ENCODE data around the gene PER1. TPM values are rescaled to one million over a fixed set of nuclear protein-coding genes. Genes with fewer than 3 reads are reported as not detected.

The PER1 gene, protein sequence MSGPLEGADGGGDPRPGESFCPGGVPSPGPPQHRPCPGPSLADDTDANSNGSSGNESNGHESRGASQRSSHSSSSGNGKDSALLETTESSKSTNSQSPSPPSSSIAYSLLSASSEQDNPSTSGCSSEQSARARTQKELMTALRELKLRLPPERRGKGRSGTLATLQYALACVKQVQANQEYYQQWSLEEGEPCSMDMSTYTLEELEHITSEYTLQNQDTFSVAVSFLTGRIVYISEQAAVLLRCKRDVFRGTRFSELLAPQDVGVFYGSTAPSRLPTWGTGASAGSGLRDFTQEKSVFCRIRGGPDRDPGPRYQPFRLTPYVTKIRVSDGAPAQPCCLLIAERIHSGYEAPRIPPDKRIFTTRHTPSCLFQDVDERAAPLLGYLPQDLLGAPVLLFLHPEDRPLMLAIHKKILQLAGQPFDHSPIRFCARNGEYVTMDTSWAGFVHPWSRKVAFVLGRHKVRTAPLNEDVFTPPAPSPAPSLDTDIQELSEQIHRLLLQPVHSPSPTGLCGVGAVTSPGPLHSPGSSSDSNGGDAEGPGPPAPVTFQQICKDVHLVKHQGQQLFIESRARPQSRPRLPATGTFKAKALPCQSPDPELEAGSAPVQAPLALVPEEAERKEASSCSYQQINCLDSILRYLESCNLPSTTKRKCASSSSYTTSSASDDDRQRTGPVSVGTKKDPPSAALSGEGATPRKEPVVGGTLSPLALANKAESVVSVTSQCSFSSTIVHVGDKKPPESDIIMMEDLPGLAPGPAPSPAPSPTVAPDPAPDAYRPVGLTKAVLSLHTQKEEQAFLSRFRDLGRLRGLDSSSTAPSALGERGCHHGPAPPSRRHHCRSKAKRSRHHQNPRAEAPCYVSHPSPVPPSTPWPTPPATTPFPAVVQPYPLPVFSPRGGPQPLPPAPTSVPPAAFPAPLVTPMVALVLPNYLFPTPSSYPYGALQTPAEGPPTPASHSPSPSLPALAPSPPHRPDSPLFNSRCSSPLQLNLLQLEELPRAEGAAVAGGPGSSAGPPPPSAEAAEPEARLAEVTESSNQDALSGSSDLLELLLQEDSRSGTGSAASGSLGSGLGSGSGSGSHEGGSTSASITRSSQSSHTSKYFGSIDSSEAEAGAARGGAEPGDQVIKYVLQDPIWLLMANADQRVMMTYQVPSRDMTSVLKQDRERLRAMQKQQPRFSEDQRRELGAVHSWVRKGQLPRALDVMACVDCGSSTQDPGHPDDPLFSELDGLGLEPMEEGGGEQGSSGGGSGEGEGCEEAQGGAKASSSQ (N-terminal part only)
- total RNA-seq (100 to 1,000 TPM; 100 to 297 TPM), polyA plus RNA-seq (100 to 1,000 TPM in 1 of 2 donors, 10 to 100 TPM in 1; 34.3 to 246 TPM)
- long read RNA-seq, donor 1, transcript PER1-219 (3 exons, 461 nt), result major isoform, 7 of 235 reads
- long read RNA-seq, donor 1, partial matches to known transcripts, result 187 of 235 reads
- long read RNA-seq, donor 1, other reads (novel, unspliced or antisense), result 39 of 235 reads
- long read RNA-seq, donor 2, partial matches to known transcripts, result 17 of 27 reads
- long read RNA-seq, donor 2, other reads (novel, unspliced or antisense), result 9 of 27 reads

DNA sequence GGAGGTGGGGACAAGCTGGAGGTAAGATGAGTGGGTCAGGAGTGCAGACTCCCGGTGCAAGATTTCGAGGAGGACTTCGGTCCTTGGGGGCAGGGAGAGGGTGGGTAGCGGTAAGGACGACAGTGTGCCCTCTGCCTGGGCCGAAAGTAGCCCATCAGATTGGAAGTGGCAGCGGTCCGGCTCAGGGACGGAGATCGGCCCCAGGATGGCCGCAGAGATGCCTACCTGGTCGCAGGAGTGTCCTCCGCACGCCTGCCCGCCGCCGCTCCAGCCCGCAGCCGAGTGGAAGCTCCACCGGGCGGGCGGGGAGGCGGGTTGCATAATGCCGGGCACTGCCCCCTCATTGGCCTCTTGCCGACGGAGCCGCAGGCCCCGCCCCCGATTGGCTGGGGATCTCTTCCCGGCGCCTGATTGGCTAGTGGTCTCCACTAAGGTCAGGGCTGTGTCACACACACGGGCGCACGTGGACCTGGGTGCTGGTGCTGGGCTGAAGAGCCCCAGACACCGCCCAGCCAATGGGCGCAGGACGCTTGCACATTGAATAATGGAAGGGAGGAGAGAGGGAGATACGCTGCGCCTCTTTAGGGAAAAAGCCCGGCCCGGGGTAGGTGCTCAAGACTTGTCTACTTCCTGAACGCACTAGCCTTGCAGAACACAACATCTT lies at the start of gene PER1:
Gene PER1 (minus strand): TSS at position 293 of the 664 bp plus-strand sequence. CDS start 1,698 bp downstream, outside the sequence.
- Histone ChIP-seq H3K27me3 (ENCODE audit: control insufficient read depth in 1 of 2, insufficient read depth in 2 of 2, low read length in 1 of 2) (no peaks in the 10 kb centered on the region), H3K9me3 (ENCODE audit: control insufficient read depth, low read length) (no peaks in the 10 kb centered on the region), H3K4me1 (ENCODE audit: control insufficient read depth in 1 of 2, insufficient read depth in 2 of 2, low read length in 2 of 2) (no peaks in the 10 kb centered on the region), H3K4me3 (ENCODE audit: low read length in 2 of 2) (peak within 1 kb of the TSS; percentile 74 to 93), H3K36me3 (ENCODE audit: control insufficient read depth in 1 of 2, insufficient read depth in 2 of 2, low read length in 1 of 2) (peaks cover 0 to 23% of the 10 kb centered on the region in 2 donors), H3K27ac (ENCODE audit: low read depth in 1 of 2, low read length in 2 of 2) (peak within 1 kb of the TSS; percentile 90 to 100)
- ATAC-seq (ENCODE audit: low FRiP score) (peak; percentile 60), DNase-seq (peak; percentile 97 to 99)
- intact Hi-C loops (cut with DNase I), result loop anchor here in 1 of 2 donors (5.0 to 10.0 kb wide), 2 partner anchors 467 to 580 kb away; partner anchors contain the start of genes TP53 and WRAP53
- WGBS, 2 donors, result 1 to 2% methylated on average over 36 to 42 of the region's 42 CpGs

DNA sequence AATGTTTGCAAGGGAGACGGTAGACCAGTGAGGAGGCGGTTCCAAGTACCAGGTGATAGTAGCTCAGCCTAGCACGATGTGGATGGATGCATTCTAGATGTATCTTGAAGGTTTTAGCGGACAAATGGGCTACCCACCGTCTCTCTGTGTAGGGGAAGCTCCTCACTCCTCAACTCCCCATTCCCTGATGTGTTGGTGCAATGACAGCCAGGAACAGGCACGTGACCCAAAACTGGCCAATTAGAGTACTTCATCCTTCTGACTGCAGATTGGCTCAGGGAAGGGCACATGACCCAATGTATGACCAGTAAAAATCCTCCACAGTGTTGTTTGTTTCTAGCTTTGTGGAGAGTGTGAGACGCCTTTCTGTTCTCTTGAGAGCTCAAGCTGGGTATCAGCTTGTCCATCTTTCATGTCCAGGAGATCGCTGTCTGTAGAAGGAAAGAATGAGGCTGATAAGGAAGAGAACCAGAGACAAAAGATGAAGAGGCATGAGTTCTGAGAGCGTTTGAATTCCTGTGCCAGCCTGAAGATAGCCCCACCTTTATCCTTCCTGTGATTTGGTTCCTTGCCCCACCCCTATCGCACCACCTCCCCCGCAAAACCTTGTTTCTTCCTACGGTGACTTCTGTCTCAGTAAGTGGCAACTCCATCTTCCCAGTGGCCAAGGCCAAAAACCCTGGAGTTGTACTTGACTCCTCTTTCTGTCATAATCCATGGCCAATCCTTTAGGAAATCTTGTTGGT lies 40.0 kb upstream of the PER1 start:
- peak; percentile 80 to 90 for DNase-seq

DNA sequence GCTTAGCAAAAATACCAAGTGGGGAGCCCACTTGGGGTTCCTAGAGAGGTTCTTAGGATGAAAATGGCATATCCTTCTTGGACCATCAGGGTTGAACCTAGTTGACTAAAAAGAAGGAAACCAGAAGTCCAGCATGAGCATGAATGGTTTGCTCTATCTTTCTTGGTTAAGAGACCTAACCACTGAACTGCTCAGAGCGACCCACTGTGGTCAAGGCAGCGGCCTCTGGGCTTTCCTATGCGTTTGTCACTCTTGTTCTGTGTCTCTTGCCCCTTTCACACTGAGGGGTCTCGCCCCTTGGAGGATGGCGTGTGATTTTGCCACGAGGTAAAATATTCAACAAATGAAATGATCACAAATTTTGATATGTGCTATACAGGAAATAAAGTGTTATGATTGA lies 38.3 kb upstream of the PER1 start:
- no peaks in the 10 kb centered on the region for H3K4me1 ChIP-seq (ENCODE audit: control insufficient read depth in 1 of 2, insufficient read depth in 2 of 2, low read length in 2 of 2)
- 42 to 44% methylated on average over 6 of the region's 6 CpGs for WGBS, 2 donors

More for the DNA sequence above, 40.0 kb upstream of the PER1 start:
- Histone ChIP-seq H3K4me3 (ENCODE audit: low read length in 2 of 2) (peak overlapping the region in 1 of 2 donors; percentile 20), H3K36me3 (ENCODE audit: control insufficient read depth in 1 of 2, insufficient read depth in 2 of 2, low read length in 1 of 2) (no peaks in the 10 kb centered on the region), H3K27ac (ENCODE audit: low read depth in 1 of 2, low read length in 2 of 2) (peak overlapping the region; percentile 69 to 86), H3K4me1 (ENCODE audit: control insufficient read depth in 1 of 2, insufficient read depth in 2 of 2, low read length in 2 of 2) (no peaks in the 10 kb centered on the region), H3K9me3 (ENCODE audit: control insufficient read depth, low read length) (no peaks in the 10 kb centered on the region), H3K27me3 (ENCODE audit: control insufficient read depth in 1 of 2, insufficient read depth in 2 of 2, low read length in 1 of 2) (no peaks in the 10 kb centered on the region)
- peak; percentile 67 for ATAC-seq (ENCODE audit: low FRiP score)
- intact Hi-C loops (cut with DNase I), result no loop called here
- 8 to 13% methylated on average over 12 of the region's 12 CpGs for WGBS, 2 donors

DNA sequence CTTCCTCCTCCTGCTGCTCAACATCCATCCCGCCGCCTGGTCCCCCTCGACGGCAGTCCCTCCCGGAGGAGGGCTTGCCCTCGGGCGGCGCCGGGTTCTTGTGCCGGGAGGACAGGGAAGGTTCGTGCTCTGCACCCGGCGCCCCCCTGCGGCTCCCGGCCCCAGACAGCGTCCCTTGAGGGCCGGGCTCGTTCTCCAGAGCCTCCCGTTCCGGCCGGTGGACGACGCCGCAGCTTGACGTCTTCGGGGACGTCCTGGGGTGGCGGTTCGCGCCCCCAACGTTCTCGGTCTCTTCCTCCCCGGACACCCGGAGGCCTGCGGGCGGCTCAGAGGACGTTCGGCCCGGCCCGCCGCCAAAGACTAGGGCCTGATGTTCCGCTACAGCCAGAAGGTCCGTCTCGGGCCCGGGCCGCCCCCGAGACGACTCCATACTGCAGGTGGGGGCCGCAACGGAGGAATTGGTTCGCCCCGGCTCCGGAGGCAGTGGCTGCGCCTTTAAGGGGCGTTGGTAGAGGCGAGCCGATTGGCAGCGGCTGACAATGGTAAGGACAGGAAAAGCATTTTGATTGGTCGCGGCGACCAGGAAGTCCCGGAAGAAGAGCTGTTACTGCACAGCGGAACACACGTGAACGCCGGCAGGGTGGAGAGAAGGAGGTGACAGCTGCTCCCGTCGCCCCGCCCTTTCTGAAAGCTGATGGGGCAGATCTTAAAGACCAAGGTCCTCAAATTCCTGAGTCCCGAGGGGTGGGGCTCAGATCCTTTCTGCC lies 37.7 kb upstream of the PER1 start, which contains the start of gene BORCS6:
Gene BORCS6 (minus strand): TSS at position 470 of the 767 bp plus-strand sequence. CDS start 40 bp downstream, at position 430.
- Histone ChIP-seq H3K4me1 (ENCODE audit: control insufficient read depth in 1 of 2, insufficient read depth in 2 of 2, low read length in 2 of 2) (no peaks in the 10 kb centered on the region), H3K36me3 (ENCODE audit: control insufficient read depth in 1 of 2, insufficient read depth in 2 of 2, low read length in 1 of 2) (no peaks in the 10 kb centered on the region), H3K4me3 (ENCODE audit: low read length in 2 of 2) (peak within 1 kb of the TSS; percentile 73 to 77), H3K27me3 (ENCODE audit: control insufficient read depth in 1 of 2, insufficient read depth in 2 of 2, low read length in 1 of 2) (no peaks in the 10 kb centered on the region), H3K27ac (ENCODE audit: low read depth in 1 of 2, low read length in 2 of 2) (peak within 1 kb of the TSS; percentile 51 to 93), H3K9me3 (ENCODE audit: control insufficient read depth, low read length) (no peaks in the 10 kb centered on the region)
- intact Hi-C loops (cut with DNase I), result no loop called here
- peak; percentile 98 to 99 for DNase-seq
- WGBS, 2 donors, result 1% methylated on average over 70 of the region's 70 CpGs
- ATAC-seq (ENCODE audit: low FRiP score), result peak; percentile 81

More for the DNA sequence above, 38.3 kb upstream of the PER1 start:
- no peak overlapping the region for H3K4me3 ChIP-seq (ENCODE audit: low read length in 2 of 2)
- DNase-seq (no peak), ATAC-seq (ENCODE audit: low FRiP score) (no peak)
- H3K27me3 ChIP-seq (ENCODE audit: control insufficient read depth in 1 of 2, insufficient read depth in 2 of 2, low read length in 1 of 2), result no peaks in the 10 kb centered on the region
- H3K36me3 ChIP-seq (ENCODE audit: control insufficient read depth in 1 of 2, insufficient read depth in 2 of 2, low read length in 1 of 2), result no peaks in the 10 kb centered on the region
- no peaks in the 10 kb centered on the region for H3K9me3 ChIP-seq (ENCODE audit: control insufficient read depth, low read length)
- intact Hi-C loops (cut with DNase I), result no loop called here
- peak overlapping the region in 1 of 2 donors; percentile 2 for H3K27ac ChIP-seq (ENCODE audit: low read depth in 1 of 2, low read length in 2 of 2)

DNA sequence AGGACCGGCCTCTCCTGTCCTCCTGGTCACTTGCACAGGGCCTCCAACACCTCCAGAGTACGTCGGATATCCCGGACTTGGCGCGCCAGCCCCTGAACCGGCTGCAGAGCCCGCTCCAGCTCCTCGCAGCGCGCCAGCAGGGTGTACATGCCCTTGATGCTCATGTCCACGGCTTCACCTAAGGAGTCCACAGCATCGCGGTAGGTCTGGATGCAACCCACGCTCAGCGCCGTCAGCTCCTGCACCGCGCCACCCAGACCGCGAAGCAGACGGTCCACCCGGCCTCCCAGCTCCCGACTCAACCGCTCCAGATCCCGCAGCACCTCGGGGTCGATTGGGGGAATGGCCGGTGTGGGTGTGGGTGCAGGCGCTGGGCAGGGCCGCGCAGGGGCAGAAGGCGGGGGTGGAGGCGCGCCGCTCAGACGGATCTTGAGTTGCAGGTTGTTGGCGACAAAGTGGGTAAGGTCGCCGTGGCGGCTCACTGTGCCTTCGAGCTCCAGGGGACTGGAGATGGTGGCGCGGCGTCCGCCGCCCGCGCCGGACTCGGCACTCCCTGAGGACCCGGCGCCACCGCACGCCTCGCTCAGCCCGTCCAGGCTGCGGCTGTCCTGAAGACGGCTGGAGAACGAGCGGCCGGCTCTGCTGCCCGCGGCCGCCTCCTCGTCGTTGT lies 37.0 kb upstream of the PER1 start:
- H3K4me1 ChIP-seq (ENCODE audit: control insufficient read depth in 1 of 2, insufficient read depth in 2 of 2, low read length in 2 of 2), result no peaks in the 10 kb centered on the region

DNA sequence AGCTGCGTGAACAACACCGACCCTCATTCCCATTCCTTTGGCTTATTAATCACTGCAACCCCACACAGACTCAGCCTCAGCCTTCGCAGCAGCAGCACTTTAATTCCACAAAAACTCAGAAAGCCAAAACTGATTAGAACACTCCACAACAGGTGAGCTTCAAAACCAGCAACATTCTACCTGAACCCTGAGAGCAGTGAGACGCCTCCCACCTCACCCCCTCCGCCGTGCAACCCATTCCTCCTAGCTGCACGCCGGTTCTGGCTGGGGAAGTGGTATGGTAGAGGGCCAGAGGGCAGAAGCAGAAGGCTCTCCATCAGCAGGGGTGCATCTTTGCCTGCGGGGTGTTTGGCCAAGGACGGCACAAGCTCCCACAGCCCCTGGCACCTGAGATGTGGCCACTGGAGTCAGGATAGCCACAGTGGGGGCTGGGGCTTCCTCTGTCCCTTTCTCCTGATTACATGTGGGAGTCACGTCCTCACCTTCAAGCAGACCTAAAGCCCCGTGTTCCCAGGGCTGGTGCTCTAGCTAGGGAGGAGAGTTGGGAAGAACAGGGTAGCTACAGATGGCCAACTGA lies 36.1 kb upstream of the PER1 start:
- Histone ChIP-seq H3K4me1 (ENCODE audit: control insufficient read depth in 1 of 2, insufficient read depth in 2 of 2, low read length in 2 of 2) (no peaks in the 10 kb centered on the region), H3K9me3 (ENCODE audit: control insufficient read depth, low read length) (no peaks in the 10 kb centered on the region), H3K4me3 (ENCODE audit: low read length in 2 of 2) (peak overlapping the region in 1 of 2 donors; percentile 73), H3K27me3 (ENCODE audit: control insufficient read depth in 1 of 2, insufficient read depth in 2 of 2, low read length in 1 of 2) (no peaks in the 10 kb centered on the region), H3K27ac (ENCODE audit: low read depth in 1 of 2, low read length in 2 of 2) (peak overlapping the region in 1 of 2 donors; percentile 58), H3K36me3 (ENCODE audit: control insufficient read depth in 1 of 2, insufficient read depth in 2 of 2, low read length in 1 of 2) (no peaks in the 10 kb centered on the region)
- ATAC-seq (ENCODE audit: low FRiP score) (no peak), DNase-seq (peak in 1 of 2 donors; percentile 56)
- intact Hi-C loops (cut with DNase I), result no loop called here
- 24 to 30% methylated on average over 12 of the region's 12 CpGs for WGBS, 2 donors

More for the DNA sequence above, 37.0 kb upstream of the PER1 start:
- ATAC-seq (ENCODE audit: low FRiP score) (no peak), DNase-seq (peak in 1 of 2 donors; percentile 62)
- Histone ChIP-seq H3K9me3 (ENCODE audit: control insufficient read depth, low read length) (no peaks in the 10 kb centered on the region), H3K27ac (ENCODE audit: low read depth in 1 of 2, low read length in 2 of 2) (peak overlapping the region; percentile 51 to 93), H3K4me3 (ENCODE audit: low read length in 2 of 2) (peak overlapping the region; percentile 73 to 77), H3K27me3 (ENCODE audit: control insufficient read depth in 1 of 2, insufficient read depth in 2 of 2, low read length in 1 of 2) (no peaks in the 10 kb centered on the region), H3K36me3 (ENCODE audit: control insufficient read depth in 1 of 2, insufficient read depth in 2 of 2, low read length in 1 of 2) (no peaks in the 10 kb centered on the region)
- WGBS, 2 donors, result 3% methylated on average over 51 to 67 of the region's 67 CpGs
- intact Hi-C loops (cut with DNase I), result no loop called here

All from aorta (tissue), 5 donors.